NCI-H2196 (cell line): ENCODE data around the gene YARS1.

Experiments used
- DNase-seq: peaks from one replicate; lab custom pipeline; 2025; ENCODE audit not compliant: unreplicated experiment; lab: John Stamatoyannopoulos, UW

YARS1 gene

DNA sequence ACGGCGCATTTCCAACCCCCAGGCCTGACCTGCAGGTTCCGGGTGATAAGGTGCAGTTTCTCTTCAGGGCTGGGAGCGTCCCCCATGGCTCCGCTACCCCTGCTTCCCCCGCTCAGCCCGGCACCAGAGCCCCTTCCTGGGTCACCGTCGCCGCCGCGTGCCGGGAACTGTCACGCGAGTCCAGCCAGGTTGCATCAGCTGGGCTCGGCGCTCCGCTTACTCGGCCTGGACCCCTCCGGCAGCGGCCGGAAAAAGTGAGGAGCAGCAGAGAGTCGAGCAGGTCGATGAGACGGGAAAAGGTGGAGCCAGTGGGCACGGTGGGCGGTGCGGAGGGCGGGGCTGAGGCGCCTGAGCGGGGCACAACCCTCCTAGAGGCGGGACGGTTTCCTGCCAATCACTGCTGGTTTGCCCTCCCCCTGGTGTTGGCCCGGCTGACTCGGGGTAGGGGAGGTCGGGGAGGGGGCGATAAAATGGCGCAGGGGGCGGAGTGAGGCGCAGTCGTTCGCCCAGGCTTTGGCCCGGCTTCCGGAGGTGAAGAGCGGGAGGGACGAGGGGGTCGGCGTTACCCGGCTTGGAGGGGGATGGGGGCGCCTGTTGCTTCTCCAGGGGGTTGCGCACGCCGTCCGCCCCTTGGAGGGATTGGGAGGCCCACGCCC lies at the start of gene YARS1, which contains the start of gene S100PBP:
YARS1 (minus strand) TSS at position 200 of the 656 bp plus-strand sequence; CDS start at position 86, 114 bp downstream.
S100PBP (plus strand) TSS at position 495 of the 656 bp plus-strand sequence. CDS start 8,447 bp downstream, outside the sequence.
- peak; percentile 98 for DNase-seq

GRCh38 chr1:32865639-32866405 lies 48.7 kb upstream of the YARS1 start:
- DNase-seq = no peak

DNA sequence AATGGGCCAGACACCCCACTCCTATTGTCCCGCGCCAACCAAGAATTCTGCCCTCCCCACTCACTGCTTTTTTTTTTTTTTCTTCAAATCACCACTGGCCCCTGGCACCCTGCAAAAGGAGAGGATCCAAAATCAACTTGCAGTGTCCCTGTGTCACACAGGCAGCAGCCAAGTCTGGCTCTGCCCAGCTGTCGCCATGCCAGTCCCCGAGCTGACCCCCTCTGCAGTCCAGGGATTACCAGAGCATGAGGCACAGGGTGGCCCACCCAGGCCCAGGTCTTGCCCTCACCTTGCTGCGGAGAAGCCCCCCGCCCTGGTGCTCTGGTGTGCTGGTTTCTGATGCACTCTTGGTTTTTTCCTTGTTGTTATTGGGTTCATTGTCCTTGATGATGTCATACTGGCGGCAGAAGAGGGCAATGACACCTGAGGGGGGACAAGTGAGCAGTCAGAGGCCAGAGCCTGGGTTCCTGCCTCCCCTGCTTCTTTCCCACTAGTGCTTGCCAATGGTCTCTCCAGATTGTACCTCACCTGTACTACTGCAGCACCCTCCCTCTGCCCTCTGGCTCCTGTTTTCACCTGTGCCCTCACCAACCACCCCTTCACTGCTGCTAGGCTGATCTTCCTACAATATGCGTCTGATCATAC lies 47.3 kb upstream of the YARS1 start:
- no peak for DNase-seq

GRCh38 chr1:32863881-32864245 lies 46.7 kb upstream of the YARS1 start:
- no peak for DNase-seq

GRCh38 chr1:32863218-32863880 lies 46.2 kb upstream of the YARS1 start:
- DNase-seq = no peak

GRCh38 chr1:32861904-32862695 lies 44.9 kb upstream of the YARS1 start:
- no peak for DNase-seq

GRCh38 chr1:32860566-32860965 lies 43.4 kb upstream of the YARS1 start:
- no peak for DNase-seq

DNA sequence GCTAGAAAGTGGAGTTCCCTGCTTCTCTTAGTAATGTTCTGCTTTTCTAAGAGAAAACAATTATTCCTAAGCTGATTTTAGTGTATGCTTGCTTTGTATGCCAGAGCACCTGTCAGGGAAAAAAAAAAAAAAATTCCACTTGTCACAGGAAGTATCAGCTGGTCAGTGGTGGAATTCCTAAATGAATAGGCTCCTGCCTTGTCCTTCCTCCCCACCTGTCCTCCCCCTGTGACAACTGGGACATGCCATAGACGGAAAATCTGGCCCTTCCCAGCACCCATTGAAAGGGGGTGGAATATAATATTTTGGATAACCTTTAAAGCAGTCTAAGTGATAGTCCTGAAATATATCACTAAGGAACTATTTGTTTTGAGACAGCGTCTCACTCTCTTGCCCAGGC lies 42.8 kb upstream of the YARS1 start:
- no peak for DNase-seq

DNA sequence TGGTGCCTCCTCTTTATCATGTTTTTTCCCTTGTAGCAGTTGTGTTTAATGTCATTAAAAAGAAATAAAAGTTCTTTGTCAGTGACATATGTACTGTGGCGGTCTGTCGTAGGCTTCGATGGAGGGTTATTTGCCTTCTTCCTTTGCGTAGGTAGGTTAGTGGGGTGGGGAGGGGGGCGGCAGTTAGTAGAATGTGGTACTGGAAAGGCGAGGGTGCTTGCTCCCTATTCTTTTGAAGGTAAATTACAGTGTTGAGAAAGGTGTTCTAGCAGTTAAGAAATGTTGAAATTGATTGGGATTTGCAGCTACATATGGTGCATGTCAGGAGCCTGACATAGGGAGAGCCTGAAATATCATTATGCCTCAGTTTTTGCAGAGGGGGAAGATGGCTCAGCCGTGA lies 41.6 kb upstream of the YARS1 start:
- no peak for DNase-seq

DNA sequence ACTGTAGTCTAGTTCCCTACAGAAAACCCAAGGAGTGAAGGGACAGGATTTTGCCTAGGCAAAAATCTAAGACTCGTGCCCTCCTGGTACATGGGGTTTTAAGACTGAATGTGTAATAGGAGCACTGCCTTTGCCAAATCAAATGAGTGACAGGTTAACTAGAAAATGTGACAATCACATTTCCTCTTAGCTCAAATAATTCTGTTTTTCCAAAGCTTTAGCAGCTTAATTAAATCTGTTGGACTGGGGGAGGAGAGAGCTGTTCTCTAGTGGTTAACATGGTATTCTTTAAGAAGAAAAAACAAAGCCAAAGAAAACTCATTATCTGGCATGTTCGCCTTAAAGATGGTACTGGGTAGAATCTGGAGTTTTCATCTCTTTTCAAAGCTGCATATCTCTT lies 41.0 kb upstream of the YARS1 start:
- DNase-seq = no peak

GRCh38 chr1:32855861-32856617 lies 38.9 kb upstream of the YARS1 start:
- DNase-seq = no peak

GRCh38 chr1:32848354-32849063 lies 31.4 kb upstream of the YARS1 start:
- no peak for DNase-seq

GRCh38 chr1:32831878-32832277 lies 14.7 kb upstream of the YARS1 start:
- no peak for DNase-seq

- peak; percentile 18 for DNase-seq
Measured at GRCh38 chr1:32830092-32830852, 13.1 kb upstream of the YARS1 start.

DNA sequence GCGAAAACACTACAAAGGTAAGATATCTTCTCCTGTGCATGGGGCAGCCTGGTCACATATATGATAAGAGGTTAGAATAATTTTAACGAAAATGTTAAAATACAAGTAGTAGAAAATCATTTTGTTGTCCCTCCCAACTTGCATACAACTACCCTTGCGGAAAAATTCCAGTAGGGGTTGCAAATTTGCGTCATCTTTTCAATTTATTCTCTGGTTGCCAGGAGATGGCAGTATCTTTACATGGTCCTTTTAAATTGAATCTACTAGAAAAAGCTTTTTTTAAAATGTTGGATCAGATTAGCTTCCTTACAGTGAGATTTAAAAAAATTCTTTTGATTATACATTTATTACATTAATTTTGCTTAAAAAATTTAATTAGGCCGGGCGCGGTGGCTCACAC lies 11.2 kb upstream of the YARS1 start:
- peak; percentile 33 for DNase-seq

GRCh38 chr1:32825181-32825580 lies 8.0 kb upstream of the YARS1 start:
- DNase-seq = no peak

- DNase-seq = no peak
Measured at GRCh38 chr1:32818804-32819541, 1.8 kb upstream of the YARS1 start.
